ENCODE measurements around the gene PARD3.

GRCh38 chr10:34585422-34586112 lies 229.5 kb downstream of the PARD3 start:
- TF ChIP-seq CTCF (IDR thresholded peaks at IDR 0.05; ENCODE audit: poor library complexity) (no peak), EZH2 (IDR thresholded peaks at IDR 0.05; ENCODE audit: borderline replicate concordance) (no peak)
